OCI-LY1 (cell line): Measurements from ENCODE around the gene CHMP6.

ENCODE experiments used
- H2AFZ ChIP-seq: fragments of 200-600 bp; sonication (generic), shearing (Covaris generic); 2 replicates; pipeline ENCODE4 v1.6.0; 2014; ENCODE audit warnings: antibody characterized with exemption, mild to moderate bottlenecking, low read length
- H3F3A ChIP-seq: fragments of 200-600 bp; sonication (generic), shearing (Covaris generic); 2 replicates; pipeline ENCODE4 v1.6.0; 2014; ENCODE audit warnings: mild to moderate bottlenecking, antibody characterized with exemption, low read length, moderate library complexity; ENCODE audit not compliant: insufficient read depth
- H3K27ac ChIP-seq: fragments of 200-600 bp; sonication (generic); 2 replicates; pipeline ENCODE4 v1.5.1; 2014; ENCODE audit warnings: low read length, mixed run types, mild to moderate bottlenecking, low read depth; ENCODE audit not compliant: poor library complexity, severe bottlenecking
- H3K27me3 ChIP-seq: fragments of 200-600 bp; sonication (generic); 2 replicates; pipeline ENCODE4 v1.6.0; 2014; ENCODE audit warnings: antibody characterized with exemption, mild to moderate bottlenecking, low read length, moderate library complexity; ENCODE audit not compliant: insufficient read depth
- H3K36me3 ChIP-seq: fragments of 200-600 bp; sonication (generic); 2 replicates; pipeline ENCODE4 v1.6.1; 2014; ENCODE audit warnings: mild to moderate bottlenecking, antibody characterized with exemption, low read length, moderate library complexity, mixed read lengths; ENCODE audit not compliant: insufficient read depth
- H3K4me1 ChIP-seq: fragments of 200-600 bp; sonication (generic); 2 replicates; pipeline ENCODE4 v1.5.1; 2014; ENCODE audit warnings: mild to moderate bottlenecking, low read length, moderate library complexity; ENCODE audit not compliant: insufficient read depth, severe bottlenecking
- H3K4me2 ChIP-seq: fragments of 200-600 bp; sonication (generic), shearing (Covaris generic); 2 replicates; pipeline ENCODE4 v1.6.1; 2014; ENCODE audit warnings: low read length
- H3K4me3 ChIP-seq: fragments of 200-600 bp; sonication (generic); 2 replicates; pipeline ENCODE4 v1.5.1; 2014; ENCODE audit warnings: low read length, low read depth, mild to moderate bottlenecking, mixed read lengths; ENCODE audit not compliant: poor library complexity, severe bottlenecking
- H3K79me2 ChIP-seq: fragments of 200-600 bp; shearing (Covaris generic); 2 replicates; pipeline ENCODE4 v1.6.1; 2016; ENCODE audit warnings: mixed run types, low read length, mixed read lengths; ENCODE audit not compliant: insufficient read depth
- H3K9ac ChIP-seq: fragments of 200-600 bp; sonication (generic), shearing (Covaris generic); 2 replicates; pipeline ENCODE4 v1.6.1; 2014; ENCODE audit warnings: mild to moderate bottlenecking, low read length, mixed read lengths
- H3K9me2 ChIP-seq: fragments of 200-600 bp; sonication (generic), shearing (Covaris generic); 2 replicates; pipeline ENCODE4 v1.6.1; 2014; ENCODE audit warnings: low read depth, mild to moderate bottlenecking, low read length, mixed read lengths
- H3K9me3 ChIP-seq: fragments of 200-600 bp; shearing (Covaris generic); 2 replicates; pipeline ENCODE4 v1.6.1; 2014; ENCODE audit warnings: low read length, mixed read lengths
- H4K20me1 ChIP-seq: fragments of 200-600 bp; sonication (generic), shearing (Covaris generic); 2 replicates; pipeline ENCODE4 v1.6.0; 2016; ENCODE audit warnings: mild to moderate bottlenecking, low read length; ENCODE audit not compliant: insufficient read depth
- EZH2 ChIP-seq: fragments of 200-600 bp; sonication (generic), shearing (Covaris generic); IDR thresholded peaks from 2 replicates; pipeline ENCODE4 v1.8.0; 2017; ENCODE audit warnings: borderline replicate concordance, mixed run types, mild to moderate bottlenecking, antibody characterized with exemption, low read length, moderate library complexity, mixed read lengths
- TF ChIP-seq, protein P1 (sequence below): fragments of 200-600 bp; sonication (generic), shearing (Covaris generic); IDR thresholded peaks from 2 replicates; pipeline ENCODE4 v1.5.1; 2017; ENCODE audit warnings: mild to moderate bottlenecking, antibody characterized with exemption, low read length, moderate library complexity, mixed read lengths

Gene CHMP6

DNA sequence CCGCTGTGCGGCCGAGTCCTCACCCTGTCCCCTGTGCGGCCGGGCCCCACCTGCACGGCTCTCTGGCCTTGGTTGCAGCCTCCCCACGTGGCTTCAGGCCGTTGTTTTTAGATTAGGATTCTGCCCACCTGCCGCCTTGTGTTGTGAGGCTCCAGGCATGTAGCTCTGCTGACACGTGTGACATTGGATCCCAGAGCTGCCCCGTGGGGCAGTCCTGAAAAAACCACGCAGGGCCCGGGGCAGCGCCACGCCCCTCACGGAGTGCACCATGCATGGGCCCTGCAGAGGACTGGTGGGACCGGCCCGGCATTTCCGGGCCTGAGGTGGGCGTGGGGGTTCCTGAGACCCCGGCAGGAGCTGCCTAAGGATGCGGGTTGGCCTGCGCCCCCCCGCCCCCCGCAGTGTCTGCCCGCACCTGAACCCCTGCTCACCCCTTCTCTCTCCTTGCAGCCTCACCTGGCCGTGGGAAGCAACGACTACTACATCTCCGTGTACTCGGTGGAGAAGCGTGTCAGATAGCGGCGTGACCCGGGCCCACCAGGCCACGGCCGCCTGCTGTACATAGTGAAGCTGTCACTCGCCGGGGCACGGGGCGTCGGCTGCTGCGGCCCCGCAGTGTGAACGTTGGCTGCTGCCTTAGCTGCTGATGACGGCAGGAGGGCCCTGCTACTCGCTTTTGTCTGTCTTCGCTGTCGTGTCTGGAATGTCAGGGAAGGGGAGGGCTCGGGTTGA lies 27.7 kb upstream of the CHMP6 start:
- TF ChIP-seq, protein P1, sequence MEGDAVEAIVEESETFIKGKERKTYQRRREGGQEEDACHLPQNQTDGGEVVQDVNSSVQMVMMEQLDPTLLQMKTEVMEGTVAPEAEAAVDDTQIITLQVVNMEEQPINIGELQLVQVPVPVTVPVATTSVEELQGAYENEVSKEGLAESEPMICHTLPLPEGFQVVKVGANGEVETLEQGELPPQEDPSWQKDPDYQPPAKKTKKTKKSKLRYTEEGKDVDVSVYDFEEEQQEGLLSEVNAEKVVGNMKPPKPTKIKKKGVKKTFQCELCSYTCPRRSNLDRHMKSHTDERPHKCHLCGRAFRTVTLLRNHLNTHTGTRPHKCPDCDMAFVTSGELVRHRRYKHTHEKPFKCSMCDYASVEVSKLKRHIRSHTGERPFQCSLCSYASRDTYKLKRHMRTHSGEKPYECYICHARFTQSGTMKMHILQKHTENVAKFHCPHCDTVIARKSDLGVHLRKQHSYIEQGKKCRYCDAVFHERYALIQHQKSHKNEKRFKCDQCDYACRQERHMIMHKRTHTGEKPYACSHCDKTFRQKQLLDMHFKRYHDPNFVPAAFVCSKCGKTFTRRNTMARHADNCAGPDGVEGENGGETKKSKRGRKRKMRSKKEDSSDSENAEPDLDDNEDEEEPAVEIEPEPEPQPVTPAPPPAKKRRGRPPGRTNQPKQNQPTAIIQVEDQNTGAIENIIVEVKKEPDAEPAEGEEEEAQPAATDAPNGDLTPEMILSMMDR: no peak
- TF ChIP-seq EZH2: no peak

DNA sequence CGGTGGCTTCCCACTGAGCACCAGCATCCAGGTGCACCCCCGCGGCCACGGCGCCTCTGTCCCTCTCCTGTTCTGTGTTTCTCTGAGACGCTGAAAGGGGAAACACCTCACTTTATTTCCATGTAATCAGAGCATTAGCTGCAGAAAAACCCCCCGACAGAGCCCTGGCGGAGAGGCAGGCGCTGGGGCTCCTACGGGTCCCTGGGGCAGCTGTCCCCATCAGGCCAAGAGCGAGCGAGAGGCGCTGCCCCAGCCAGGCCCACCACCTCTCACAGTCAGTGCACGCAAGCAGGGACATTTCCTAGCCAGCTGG lies 27.1 kb upstream of the CHMP6 start:
- Histone ChIP-seq H3F3A (no peaks in the 10 kb centered on the region), H2AFZ (no peak overlapping the region), H3K27ac (no peak overlapping the region), H3K9me2 (no peaks in the 10 kb centered on the region), H3K36me3 (peaks cover 60% of the 10 kb centered on the region), H3K27me3 (no peaks in the 10 kb centered on the region), H3K9ac (no peak overlapping the region), H3K4me1 (peaks cover 6% of the 10 kb centered on the region), H4K20me1 (no peaks in the 10 kb centered on the region), H3K79me2 (no peaks in the 10 kb centered on the region), H3K4me3 (no peak overlapping the region), H3K9me3 (no peaks in the 10 kb centered on the region), H3K4me2 (no peak overlapping the region)
- TF ChIP-seq, protein P1: no peak
- no peak for TF ChIP-seq EZH2

More for the DNA sequence above, 27.7 kb upstream of the CHMP6 start:
- H3K4me3 ChIP-seq: no peak overlapping the region
- no peaks in the 10 kb centered on the region for H3K27me3 ChIP-seq
- no peaks in the 10 kb centered on the region for H3F3A ChIP-seq
- no peaks in the 10 kb centered on the region for H3K79me2 ChIP-seq
- no peaks in the 10 kb centered on the region for H3K9me3 ChIP-seq
- peaks cover 62% of the 10 kb centered on the region for H3K36me3 ChIP-seq
- H3K4me1 ChIP-seq: peaks cover 1% of the 10 kb centered on the region
- H3K27ac ChIP-seq: no peak overlapping the region
- no peaks in the 10 kb centered on the region for H3K9me2 ChIP-seq
- no peak overlapping the region for H2AFZ ChIP-seq
- no peak overlapping the region for H3K9ac ChIP-seq
- H4K20me1 ChIP-seq: no peaks in the 10 kb centered on the region
- H3K4me2 ChIP-seq: no peak overlapping the region

DNA sequence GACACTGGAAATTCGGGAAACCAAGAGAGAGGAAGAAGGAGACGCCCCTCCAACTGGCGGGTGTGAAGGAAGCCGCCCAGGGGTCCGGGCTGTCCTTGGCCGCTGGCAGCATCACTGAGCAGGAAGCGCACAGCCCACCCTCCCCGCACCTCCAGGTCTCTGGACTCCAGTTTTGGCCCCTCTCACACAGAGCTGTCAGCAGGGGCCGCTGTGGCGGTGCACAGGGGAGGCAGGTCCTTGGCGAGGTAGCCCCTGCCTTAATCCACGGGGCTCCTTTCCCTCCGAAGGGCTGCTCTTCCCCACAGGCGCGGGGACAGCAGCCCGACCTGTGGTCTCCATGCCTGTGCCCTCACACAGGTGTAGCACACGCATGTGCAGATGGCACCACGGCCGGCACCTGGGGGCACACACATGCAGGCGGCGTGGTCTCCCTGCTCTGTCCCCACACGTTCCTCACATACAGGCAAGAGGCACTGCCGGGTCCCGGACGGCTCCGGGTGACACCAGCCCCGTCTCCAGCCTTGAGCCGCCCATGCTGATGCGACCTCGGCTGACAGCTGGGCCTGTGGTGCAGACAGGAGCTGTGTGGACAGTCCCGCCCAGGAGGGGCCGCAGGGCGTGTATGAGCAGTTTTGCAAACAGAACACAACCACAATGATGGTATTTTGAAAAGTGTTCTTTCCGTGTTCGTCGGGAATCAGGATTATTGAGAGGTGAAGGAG lies 26.6 kb upstream of the CHMP6 start:
- H3K36me3 ChIP-seq: peaks cover 55% of the 10 kb centered on the region
- no peaks in the 10 kb centered on the region for H3K27me3 ChIP-seq
- no peaks in the 10 kb centered on the region for H3K9me3 ChIP-seq
- no peak overlapping the region for H2AFZ ChIP-seq
- H3F3A ChIP-seq: no peaks in the 10 kb centered on the region
- no peaks in the 10 kb centered on the region for H4K20me1 ChIP-seq
- no peaks in the 10 kb centered on the region for H3K79me2 ChIP-seq
- TF ChIP-seq, protein P1: no peak
- TF ChIP-seq EZH2: no peak
- no peak overlapping the region for H3K27ac ChIP-seq
- H3K9ac ChIP-seq: no peak overlapping the region
- no peak overlapping the region for H3K4me3 ChIP-seq
- H3K4me2 ChIP-seq: no peak overlapping the region
- no peaks in the 10 kb centered on the region for H3K9me2 ChIP-seq
- peaks cover 9% of the 10 kb centered on the region for H3K4me1 ChIP-seq
